B cell (primary cell): Measurements from ENCODE around the gene DLG3. TPM values are rescaled to one million over a fixed set of nuclear protein-coding genes. Genes with fewer than 3 reads are reported as not detected.

Experiments
- ATAC-seq: fragments of 200-7000 bp; cut with Tn5 transposase; one replicate; pipeline ENCODE4 v1.10.0; 2021; ENCODE audit warnings: low read depth, mild to moderate bottlenecking, moderate number of reproducible peaks, moderate library complexity
- CTCF ChIA-PET: fragments of 350-600 bp; sonication (Branson Sonifier 250); formaldehyde crosslinking; loops from one replicate; lab custom pipeline; 2021; ENCODE audit warnings: antibody characterized with exemption, inconsistent platforms; lab: Charles Lee
- POLR2A ChIA-PET: fragments of 350-600 bp; sonication (Branson Sonifier 250); formaldehyde crosslinking; loops from one replicate; lab custom pipeline; 2021; ENCODE audit warnings: antibody characterized with exemption; lab: Charles Lee
- DNase-seq: peaks from one replicate; pipeline ENCODE4 v3.0.0; 2013
- H2AFZ ChIP-seq: 2 replicates; pipeline ENCODE4 v1.6.1; 2012; ENCODE audit warnings: mild to moderate bottlenecking, low read depth, low read length; ENCODE audit not compliant: insufficient read depth, poor library complexity, severe bottlenecking
- H3K27ac ChIP-seq, 2 donors: 1 replicate in 1 of 2; 2 replicates in 1 of 2; pipeline ENCODE4 v1.5.1; 2012 to 2013; ENCODE audit warnings: low read length in 2 of 2, mild to moderate bottlenecking in 2 of 2, moderate library complexity in 1 of 2
- H3K27me3 ChIP-seq, 4 experiments: fragments of 200-600 bp in 1 of 4; sonication (generic) in 1 of 4; replicated peaks in 1 of 4; 1 replicate in 2 of 4; 2 replicates in 2 of 4; pipeline versions ENCODE4 v1.6.1 to v1.7.0; 2013 to 2016; ENCODE audit warnings: low read length in 3 of 4, mild to moderate bottlenecking in 2 of 4, mixed read lengths in 1 of 4, moderate library complexity in 1 of 4; ENCODE audit not compliant: insufficient read depth in 4 of 4, control insufficient read depth in 3 of 4; ENCODE audit errors: control extremely low read depth in 1 of 4
- H3K36me3 ChIP-seq, 2 experiments: replicated peaks in 1 of 2; 1 replicate in 1 of 2; 2 replicates in 1 of 2; pipeline versions ENCODE4 v1.6.1 to v1.7.1; 2013; ENCODE audit warnings: low read length in 1 of 2; ENCODE audit not compliant: insufficient read depth in 2 of 2, control insufficient read depth in 1 of 2; ENCODE audit errors: control extremely low read depth in 1 of 2, extremely low read depth in 1 of 2
- H3K4me1 ChIP-seq, 2 donors: fragments of 200-600 bp in 1 of 2; sonication (generic) in 1 of 2; 1 replicate in 1 of 2; 2 replicates in 1 of 2; pipeline versions ENCODE4 v1.5.1 to v1.6.1; 2013 to 2017; ENCODE audit warnings: low read length in 2 of 2; ENCODE audit not compliant: control insufficient read depth in 2 of 2, insufficient read depth in 2 of 2
- H3K4me2 ChIP-seq: replicated peaks from 2 replicates; pipeline ENCODE3; 2012; ENCODE audit warnings: mild to moderate bottlenecking, low read depth, low read length; ENCODE audit not compliant: poor library complexity, severe bottlenecking
- H3K4me3 ChIP-seq, 5 experiments: fragments of 200-600 bp in 1 of 5; sonication (generic) in 1 of 5; 1 replicate in 3 of 5; 2 replicates in 2 of 5; pipeline versions ENCODE4 v1.5.1 to v1.7.0; 2011 to 2016; ENCODE audit warnings: low read length in 4 of 5, mild to moderate bottlenecking in 4 of 5, low read depth in 2 of 5, control low read depth in 1 of 5, moderate library complexity in 1 of 5; ENCODE audit not compliant: insufficient read depth in 1 of 5; ENCODE audit errors: control extremely low read depth in 1 of 5, extremely low read depth in 1 of 5
- H3K79me2 ChIP-seq: fragments of 200-600 bp; sonication (generic); one replicate; pipeline ENCODE4 v1.6.0; 2016; ENCODE audit warnings: low read length; ENCODE audit not compliant: control insufficient read depth, insufficient read depth
- H3K9ac ChIP-seq: fragments of 200-600 bp; sonication (generic); 2 replicates; pipeline ENCODE4 v1.6.1; 2017; ENCODE audit warnings: mild to moderate bottlenecking, low read length, moderate library complexity
- H3K9me3 ChIP-seq, 3 donors: one replicate each; pipeline versions ENCODE4 v1.6.1 to v1.7.1; 2013; ENCODE audit warnings: low read length in 2 of 3; ENCODE audit not compliant: control insufficient read depth in 2 of 3, insufficient read depth in 1 of 3; ENCODE audit errors: control extremely low read depth in 1 of 3
- H4K20me1 ChIP-seq: 2 replicates; pipeline ENCODE4 v1.6.0; 2012; ENCODE audit warnings: mild to moderate bottlenecking, low read length; ENCODE audit not compliant: insufficient read depth, control insufficient read depth, poor library complexity, severe bottlenecking
- H3K27ac Mint-ChIP-seq: one replicate; pipeline ENCODE4 v1.8.0; 2021; ENCODE audit warnings: mixed read lengths
- H3K27me3 Mint-ChIP-seq: one replicate; pipeline ENCODE4 v1.8.0; 2021; ENCODE audit warnings: mixed read lengths
- H3K4me1 Mint-ChIP-seq: one replicate; pipeline ENCODE4 v1.8.0; 2021; ENCODE audit warnings: mixed read lengths
- H3K4me3 Mint-ChIP-seq: one replicate; pipeline ENCODE4 v1.8.0; 2021; ENCODE audit warnings: mixed read lengths
- H3K9me3 Mint-ChIP-seq: one replicate; pipeline ENCODE4 v1.8.0; 2022; ENCODE audit warnings: mixed read lengths; ENCODE audit not compliant: insufficient read depth
- EZH2 ChIP-seq: IDR thresholded peaks from 2 replicates; pipeline ENCODE4 v1.6.1; 2012; ENCODE audit warnings: borderline replicate concordance, low read depth, mild to moderate bottlenecking, moderate library complexity, low read length; ENCODE audit not compliant: insufficient read depth, poor library complexity, severe bottlenecking
- WGBS: methylation state at CpG from one replicate; pipeline ENCODE4 v1.1.5; 2013; ENCODE audit warnings: missing lambda C conversion rate; ENCODE audit not compliant: insufficient coverage; 5-methylcytosine and 5-hydroxymethylcytosine counted together
- intact Hi-C: fragments of 100-400 bp; cut with micrococcal nuclease; formaldehyde crosslinking; loops from one replicate; pipeline ENCODE4 v1.10.0; 2022
- polyA plus RNA-seq: library from polyadenylated mRNA; depleted of rRNA; stranded (reverse); fragments of >200 nt; gene quantifications from 2 replicates; pipeline ENCODE4 v1.2.3, GENCODE V29; 2012
- total RNA-seq, 2 donors: library from RNA; stranded (reverse); fragments of 120-200 nt in 1 of 2; gene quantifications; 1 replicate in 1 of 2; 2 replicates in 1 of 2; pipeline versions ENCODE4 v1.2.3 to v1.2.4, GENCODE V29; 2013 to 2022
- TF ChIP-seq, protein P1 (sequence below): fragments of 200-600 bp; IDR thresholded peaks from one replicate; pipeline ENCODE4 v1.8.0; 2022; ENCODE audit warnings: antibody characterized with exemption, mild to moderate bottlenecking

Gene DLG3
- total and polyA plus RNA-seq, 2 donors (not counting 1 experiment from before 2014, with no cell fraction given): 1.5 to 6.9 TPM

DNA sequence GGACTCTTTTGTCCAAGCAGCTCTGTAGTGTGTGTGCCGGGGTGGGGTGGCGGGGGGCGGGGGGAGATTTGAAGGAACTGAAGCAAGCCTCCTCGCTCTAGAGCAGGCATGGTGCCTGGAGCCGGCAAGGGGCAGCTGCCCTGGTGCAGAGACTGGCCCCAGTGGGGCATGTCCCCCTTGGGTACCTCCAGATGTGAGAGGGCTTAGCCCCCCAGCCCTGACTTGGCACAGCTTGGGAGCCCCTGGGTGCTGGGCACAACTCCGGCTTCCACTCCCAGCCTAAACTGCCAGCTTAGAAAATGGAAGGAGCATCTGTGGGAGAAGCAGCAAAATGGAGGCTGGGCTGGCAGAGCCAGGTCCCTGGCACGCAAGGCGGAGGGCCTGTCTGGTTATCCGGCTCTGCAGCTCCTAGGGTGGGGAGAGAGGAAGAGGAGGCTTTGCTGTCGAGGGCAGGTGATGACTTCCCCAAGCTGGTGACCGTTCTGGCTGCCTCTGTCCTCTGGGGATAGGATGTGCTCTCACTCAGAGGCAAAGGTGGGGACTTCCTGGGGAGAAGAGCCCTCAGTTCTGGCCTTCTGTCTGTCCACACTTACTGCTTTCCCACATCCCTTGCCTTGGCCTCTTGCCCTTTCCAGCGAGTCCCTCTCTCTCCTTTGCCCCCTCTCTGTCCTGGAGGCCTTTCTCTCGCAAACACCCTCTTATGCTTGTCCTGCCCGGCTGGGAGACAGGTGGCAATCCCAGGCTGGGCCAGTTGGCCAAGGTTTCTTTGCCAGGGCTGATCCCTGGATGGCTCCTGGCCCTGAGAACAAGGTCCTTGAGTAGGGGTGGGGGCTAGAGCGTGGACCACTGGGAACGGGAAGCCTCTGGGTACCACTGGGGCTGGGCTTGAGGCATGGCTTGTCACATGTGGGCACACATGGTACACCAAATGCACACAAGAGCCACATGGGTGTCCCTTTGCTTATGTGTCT lies 2.0 kb downstream of the DLG3 start:
- Histone ChIP-seq H3K4me2 (no peak overlapping the region), H3K79me2 (no peaks in the 10 kb centered on the region), H3K36me3 (no peaks in the 10 kb centered on the region), H2AFZ (no peak overlapping the region), H3K4me3 (no peak overlapping the region), H3K27ac (no peak overlapping the region), H4K20me1 (no peaks in the 10 kb centered on the region), H3K9me3 (no peaks in the 10 kb centered on the region), H3K27me3 (peaks cover 0 to 17% (median 10%) of the 10 kb centered on the region in 4 experiments), H3K9ac (no peak overlapping the region), H3K4me1 (peaks cover 6 to 12% of the 10 kb centered on the region in 2 donors)
- no peak overlapping the region for H3K27ac Mint-ChIP-seq
- no peaks in the 10 kb centered on the region for H3K9me3 Mint-ChIP-seq
- POLR2A ChIA-PET: no interaction called here
- intact Hi-C loops: no loop called here
- peaks cover 5% of the 10 kb centered on the region for H3K4me1 Mint-ChIP-seq
- TF ChIP-seq EZH2: no peak
- TF ChIP-seq, protein P1, sequence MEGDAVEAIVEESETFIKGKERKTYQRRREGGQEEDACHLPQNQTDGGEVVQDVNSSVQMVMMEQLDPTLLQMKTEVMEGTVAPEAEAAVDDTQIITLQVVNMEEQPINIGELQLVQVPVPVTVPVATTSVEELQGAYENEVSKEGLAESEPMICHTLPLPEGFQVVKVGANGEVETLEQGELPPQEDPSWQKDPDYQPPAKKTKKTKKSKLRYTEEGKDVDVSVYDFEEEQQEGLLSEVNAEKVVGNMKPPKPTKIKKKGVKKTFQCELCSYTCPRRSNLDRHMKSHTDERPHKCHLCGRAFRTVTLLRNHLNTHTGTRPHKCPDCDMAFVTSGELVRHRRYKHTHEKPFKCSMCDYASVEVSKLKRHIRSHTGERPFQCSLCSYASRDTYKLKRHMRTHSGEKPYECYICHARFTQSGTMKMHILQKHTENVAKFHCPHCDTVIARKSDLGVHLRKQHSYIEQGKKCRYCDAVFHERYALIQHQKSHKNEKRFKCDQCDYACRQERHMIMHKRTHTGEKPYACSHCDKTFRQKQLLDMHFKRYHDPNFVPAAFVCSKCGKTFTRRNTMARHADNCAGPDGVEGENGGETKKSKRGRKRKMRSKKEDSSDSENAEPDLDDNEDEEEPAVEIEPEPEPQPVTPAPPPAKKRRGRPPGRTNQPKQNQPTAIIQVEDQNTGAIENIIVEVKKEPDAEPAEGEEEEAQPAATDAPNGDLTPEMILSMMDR: no peak
- peaks cover 20% of the 10 kb centered on the region for H3K27me3 Mint-ChIP-seq
- WGBS: 95% methylated on average over 9 of the region's 16 CpGs
- no peak for ATAC-seq
- no peak for DNase-seq
- no peak overlapping the region for H3K4me3 Mint-ChIP-seq
- CTCF ChIA-PET: interaction anchor here (3.0 kb wide), 1 partner anchor 11 kb away, joined by 14 read pairs; no protein-coding TSS in a partner anchor

DNA sequence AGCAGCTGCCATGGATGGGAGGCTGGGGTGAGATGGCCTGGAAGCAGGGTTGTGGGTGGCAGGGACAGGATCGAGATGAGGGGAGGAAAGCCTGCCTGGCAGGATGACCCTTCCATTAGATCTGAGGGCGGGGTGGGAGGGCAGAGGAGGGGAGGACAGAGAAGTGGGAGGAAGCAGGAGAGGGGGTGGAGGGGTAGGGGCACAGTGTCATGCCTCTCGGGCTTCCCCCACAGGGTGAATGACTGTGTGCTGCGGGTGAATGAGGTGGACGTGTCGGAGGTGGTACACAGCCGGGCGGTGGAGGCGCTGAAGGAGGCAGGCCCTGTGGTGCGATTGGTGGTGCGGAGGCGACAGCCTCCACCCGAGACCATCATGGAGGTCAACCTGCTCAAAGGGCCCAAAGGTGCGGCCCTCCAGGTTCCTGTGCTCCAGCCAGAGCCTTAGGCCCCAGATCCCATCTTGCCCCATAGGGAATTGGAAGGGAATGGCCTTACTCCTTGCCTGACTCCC lies 4.9 kb downstream of the DLG3 start:
- no peaks in the 10 kb centered on the region for H3K79me2 ChIP-seq
- H3K4me2 ChIP-seq: no peak overlapping the region
- TF ChIP-seq, protein P1: no peak
- TF ChIP-seq EZH2: no peak
- intact Hi-C loops: no loop called here
- H3K4me3 Mint-ChIP-seq: no peak overlapping the region
- peaks cover 13 to 25% of the 10 kb centered on the region in 2 donors for H3K4me1 ChIP-seq
- no peak overlapping the region for H3K27ac Mint-ChIP-seq
- H3K27ac ChIP-seq: no peak overlapping the region
- DNase-seq (no peak), ATAC-seq (no peak)
- peaks cover 24% of the 10 kb centered on the region for H3K4me1 Mint-ChIP-seq
- H3K27me3 ChIP-seq: peaks cover 0 to 9% (median under 1%) of the 10 kb centered on the region in 4 experiments
- WGBS: 97% methylated on average over 11 of the region's 14 CpGs
- H3K36me3 ChIP-seq: no peaks in the 10 kb centered on the region
- no peak overlapping the region for H3K9ac ChIP-seq
- POLR2A ChIA-PET: no interaction called here
- no peaks in the 10 kb centered on the region for H4K20me1 ChIP-seq
- CTCF ChIA-PET: no interaction called here
- no peaks in the 10 kb centered on the region for H3K9me3 ChIP-seq
- H3K27me3 Mint-ChIP-seq: peaks cover 8% of the 10 kb centered on the region
- H2AFZ ChIP-seq: no peak overlapping the region
- no peaks in the 10 kb centered on the region for H3K9me3 Mint-ChIP-seq
- no peak overlapping the region for H3K4me3 ChIP-seq
